GM19351 (cell line): ENCODE data around the gene VAMP8.
A peak's percentile ranks its signal among the peaks of the same experiment; 100 is the strongest.
"Not testable (repeated sequence)": the region's sequence is repeated elsewhere in the genome, so short reads cannot be mapped to it uniquely, and the experiment has no call there.

Source experiments
- ATAC-seq: cut with Tn5 transposase; IDR thresholded peaks from one replicate; pipeline ENCODE4 v1.9.1; 2021; ENCODE audit warnings: mild to moderate bottlenecking, moderate library complexity; ENCODE audit not compliant: unreplicated experiment

The VAMP8 gene

DNA sequence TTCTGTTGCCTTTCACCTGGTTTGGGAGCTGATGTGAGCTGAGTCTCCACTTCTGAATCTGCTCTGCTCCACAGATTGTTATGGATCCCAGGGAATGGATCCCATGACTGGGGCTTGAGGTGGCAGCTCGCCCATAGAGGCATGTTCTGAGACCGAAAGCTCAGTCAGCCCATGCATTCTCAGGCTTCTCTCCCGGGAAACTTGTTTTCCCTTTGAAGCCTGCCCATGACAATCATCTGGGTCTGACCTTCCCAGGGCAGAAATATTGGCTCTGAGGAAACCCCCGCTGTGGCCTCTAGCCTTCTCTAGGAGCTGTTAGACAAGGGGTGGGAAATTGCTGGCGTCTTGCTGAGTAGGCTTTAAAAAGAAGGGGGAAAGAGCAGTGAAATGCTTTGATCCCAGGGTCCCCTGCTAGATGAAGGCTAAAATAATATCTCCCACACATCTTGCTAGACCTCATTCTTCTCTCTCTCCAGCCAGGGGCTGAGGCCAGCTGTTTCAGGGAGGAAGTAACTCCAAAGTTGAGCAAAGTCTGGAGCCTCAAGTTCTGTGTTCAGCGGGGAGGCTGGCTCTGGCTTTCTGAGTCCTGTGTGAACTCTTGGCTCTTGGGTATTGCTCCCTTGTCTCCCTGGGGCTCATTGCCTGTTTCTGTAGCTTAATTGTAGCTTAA, 2.0 kb downstream of the VAMP8 start:
- no peak for ATAC-seq

GRCh38 chr2:85580206-85580605, 2.8 kb downstream of the VAMP8 start:
- no peak for ATAC-seq

- no peak for ATAC-seq
Observed at GRCh38 chr2:85582492-85582891, 5.1 kb downstream of the VAMP8 start.

- ATAC-seq: peak; percentile 19
Observed at GRCh38 chr2:85583667-85584353, 6.4 kb downstream of the VAMP8 start.

DNA sequence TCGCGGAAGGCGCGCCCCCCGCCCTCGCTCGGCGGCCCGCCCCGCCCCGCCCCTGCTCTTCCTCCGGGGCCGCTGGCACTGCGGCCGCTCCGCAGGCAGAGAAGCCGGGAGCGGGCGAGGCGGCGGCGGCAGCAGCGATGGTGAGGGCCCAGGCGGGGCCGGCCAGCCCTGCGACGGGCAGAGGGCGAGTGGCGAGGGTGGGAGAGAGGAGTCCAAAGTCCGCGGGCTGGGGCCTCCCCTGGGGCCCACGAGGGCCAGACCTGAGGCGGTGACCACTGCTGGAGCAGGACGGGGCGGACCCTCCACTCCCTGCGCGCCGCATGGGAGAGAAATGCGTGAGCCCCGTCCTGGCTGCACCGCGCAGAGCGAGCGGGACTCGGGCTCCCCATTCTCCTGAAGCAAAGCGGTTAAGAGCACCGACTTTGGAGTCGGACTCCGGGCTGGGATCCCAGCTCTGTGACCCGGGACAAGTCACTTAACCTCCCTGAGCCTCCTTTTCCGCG, 7.0 kb downstream of the VAMP8 start, which contains the start of gene VAMP5:
VAMP5 (plus strand) TSS at position 78 of the 503 bp plus-strand sequence; CDS start at position 138, 60 bp downstream.
- ATAC-seq: peak; percentile 73

DNA sequence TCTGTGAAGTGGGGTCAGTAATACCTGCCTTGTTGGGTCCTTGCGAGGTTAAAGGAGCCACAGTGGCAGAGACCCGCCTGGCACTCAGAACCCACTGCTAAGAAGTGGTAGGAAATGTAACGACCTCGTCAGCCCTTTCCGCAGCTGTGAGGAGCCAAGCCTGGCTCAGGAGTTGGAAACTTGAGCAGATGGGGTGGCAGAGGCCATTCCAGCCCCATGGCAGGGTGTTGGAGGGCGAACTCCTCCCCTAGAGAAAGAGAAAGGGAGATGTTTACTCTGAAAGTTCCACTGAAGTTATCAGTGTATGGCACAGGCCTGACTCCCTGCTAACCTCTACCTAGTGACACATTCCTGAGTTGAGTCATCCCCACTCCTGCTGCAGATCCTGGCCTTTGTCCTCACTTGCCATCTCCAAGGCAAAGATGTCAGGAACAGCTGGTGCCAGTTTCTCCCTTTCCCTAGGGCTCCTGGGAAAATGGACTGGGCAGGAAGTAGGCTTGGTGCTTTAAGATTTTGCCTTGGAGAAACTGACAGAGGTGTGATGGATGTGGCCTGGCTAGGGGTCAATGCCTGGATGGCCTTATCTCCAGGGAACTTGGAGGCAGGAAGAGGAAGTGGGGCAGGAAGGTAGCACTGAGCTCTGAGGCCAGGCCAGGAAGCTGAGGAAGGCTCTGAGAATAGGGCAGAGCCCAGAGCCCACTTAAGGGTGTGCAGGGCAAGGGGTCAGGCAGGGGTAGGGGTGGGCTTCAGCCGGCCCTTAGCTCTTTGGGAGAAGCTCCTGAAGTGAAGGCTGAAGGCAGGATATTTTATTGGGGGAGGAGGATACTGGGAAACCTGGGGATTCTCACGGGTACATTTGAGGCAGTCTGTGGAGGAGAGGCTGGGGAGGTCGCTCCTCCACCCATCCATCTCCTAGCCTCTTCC, 7.7 kb downstream of the VAMP8 start:
- ATAC-seq: peak; percentile 39

GRCh38 chr2:85585781-85586105, 8.4 kb downstream of the VAMP8 start:
- ATAC-seq: no peak

- no peak for ATAC-seq
Observed at GRCh38 chr2:85588236-85588635, 10.8 kb downstream of the VAMP8 start.

GRCh38 chr2:85588645-85589044, 11.3 kb downstream of the VAMP8 start:
- ATAC-seq: no peak

- no peak for ATAC-seq
Observed at GRCh38 chr2:85589181-85589580, 11.8 kb downstream of the VAMP8 start.

- ATAC-seq: no peak
Observed at GRCh38 chr2:85589982-85590791, 12.8 kb downstream of the VAMP8 start.

GRCh38 chr2:85590950-85591349, 13.6 kb downstream of the VAMP8 start:
- ATAC-seq: no peak

DNA sequence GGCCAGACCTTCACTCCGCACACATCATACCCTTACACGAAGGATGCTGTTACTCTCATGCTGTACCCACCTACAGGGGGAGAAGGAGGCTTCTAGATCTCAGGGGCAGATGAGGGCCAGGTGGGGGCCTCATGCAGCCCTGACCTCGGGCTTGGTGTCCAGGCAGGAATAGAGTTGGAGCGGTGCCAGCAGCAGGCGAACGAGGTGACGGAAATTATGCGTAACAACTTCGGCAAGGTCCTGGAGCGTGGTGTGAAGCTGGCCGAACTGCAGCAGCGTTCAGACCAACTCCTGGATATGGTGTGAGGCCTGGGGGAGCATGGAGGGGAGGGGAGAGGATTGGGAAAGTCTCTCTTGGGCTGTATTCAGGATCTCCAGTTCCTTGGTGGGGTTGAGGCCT, 14.2 kb downstream of the VAMP8 start:
- no peak for ATAC-seq

GRCh38 chr2:85592299-85592698, 14.9 kb downstream of the VAMP8 start:
- ATAC-seq: not testable (repeated sequence)

DNA sequence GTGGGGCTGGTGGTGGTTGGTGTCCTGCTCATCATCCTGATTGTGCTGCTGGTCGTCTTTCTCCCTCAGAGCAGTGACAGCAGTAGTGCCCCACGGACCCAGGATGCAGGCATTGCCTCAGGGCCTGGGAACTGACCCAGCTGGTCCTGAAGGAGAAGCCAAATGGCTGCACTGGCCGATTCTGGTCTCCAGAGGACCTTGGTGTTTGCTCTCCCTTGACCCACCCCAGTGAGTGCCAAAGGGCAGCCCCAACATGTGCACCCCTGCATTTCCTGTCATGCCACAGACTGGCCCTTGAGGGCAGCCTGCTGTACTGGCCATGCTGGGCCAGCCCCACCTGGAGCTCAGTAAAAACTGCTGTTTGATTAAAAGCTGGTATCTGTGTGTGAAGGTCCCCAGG, 15.6 kb downstream of the VAMP8 start:
- no peak for ATAC-seq

GRCh38 chr2:85594715-85595300, 17.4 kb downstream of the VAMP8 start:
- no peak for ATAC-seq

- ATAC-seq: peak; percentile 100
Observed at GRCh38 chr2:85595301-85596025, 18.1 kb downstream of the VAMP8 start, which contains the start of gene RNF181. TSS of gene RNF181 (plus strand) at chr2:85595745. CDS start at chr2:85595764, 19 bp downstream.

DNA sequence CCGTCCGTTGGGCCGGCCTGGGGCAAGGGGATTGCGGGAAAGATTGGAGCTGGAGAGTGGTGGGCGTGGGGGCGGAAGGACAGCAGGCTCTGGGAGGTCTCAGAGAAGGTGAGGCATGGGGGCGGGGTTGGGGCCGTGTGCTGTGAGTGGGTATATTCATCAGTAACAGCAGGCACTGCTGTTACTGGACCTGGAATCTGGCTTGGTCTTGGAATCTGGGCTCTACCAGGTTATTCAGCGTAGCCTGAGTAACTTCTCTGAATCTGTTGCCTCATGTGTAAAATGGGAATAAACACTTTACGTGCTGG, 18.6 kb downstream of the VAMP8 start:
- no peak for ATAC-seq

DNA sequence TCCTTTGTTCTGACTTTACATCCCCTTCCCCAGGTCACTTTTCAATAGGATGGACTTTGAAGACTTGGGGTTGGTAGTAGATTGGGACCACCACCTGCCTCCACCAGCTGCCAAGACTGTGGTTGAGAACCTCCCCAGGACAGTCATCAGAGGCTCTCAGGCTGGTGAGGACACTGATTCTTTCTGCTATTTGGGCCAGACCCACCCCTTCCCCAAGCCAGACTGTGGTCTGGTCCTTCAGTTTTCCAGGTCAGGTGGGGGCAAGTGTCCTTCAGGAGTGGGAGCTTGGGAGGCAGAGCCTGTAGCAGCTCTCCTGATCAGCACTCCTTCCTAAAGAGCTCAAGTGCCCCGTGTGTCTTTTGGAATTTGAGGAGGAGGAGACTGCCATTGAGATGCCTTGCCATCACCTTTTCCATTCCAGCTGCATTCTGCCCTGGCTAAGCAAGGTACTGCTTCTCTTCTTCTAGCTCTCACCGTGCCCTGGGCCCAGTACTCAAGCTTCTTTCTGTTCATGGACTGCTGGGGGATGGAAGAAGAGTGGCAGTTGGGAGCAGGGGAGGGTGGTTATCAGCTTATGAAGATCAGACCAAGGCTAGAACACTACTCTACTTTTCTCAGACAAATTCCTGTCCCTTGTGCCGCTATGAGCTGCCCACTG, 19.2 kb downstream of the VAMP8 start:
- no peak for ATAC-seq
